GM21390 (cell line): ENCODE results near the gene CLDN9.

Source experiments
- ATAC-seq: cut with Tn5 transposase; IDR thresholded peaks from one replicate; pipeline ENCODE4 v1.9.1; 2021; ENCODE audit not compliant: unreplicated experiment

Gene CLDN9

GRCh38 chr16:3012828-3013420, at the start of gene CLDN9:
Gene CLDN9, plus strand, starts transcription at chr16:3012923. Its CDS starts 440 bp downstream, at chr16:3013363.
- no peak for ATAC-seq

GRCh38 chr16:2963074-2963722, 49.5 kb upstream of the CLDN9 start:
- ATAC-seq: no peak

DNA sequence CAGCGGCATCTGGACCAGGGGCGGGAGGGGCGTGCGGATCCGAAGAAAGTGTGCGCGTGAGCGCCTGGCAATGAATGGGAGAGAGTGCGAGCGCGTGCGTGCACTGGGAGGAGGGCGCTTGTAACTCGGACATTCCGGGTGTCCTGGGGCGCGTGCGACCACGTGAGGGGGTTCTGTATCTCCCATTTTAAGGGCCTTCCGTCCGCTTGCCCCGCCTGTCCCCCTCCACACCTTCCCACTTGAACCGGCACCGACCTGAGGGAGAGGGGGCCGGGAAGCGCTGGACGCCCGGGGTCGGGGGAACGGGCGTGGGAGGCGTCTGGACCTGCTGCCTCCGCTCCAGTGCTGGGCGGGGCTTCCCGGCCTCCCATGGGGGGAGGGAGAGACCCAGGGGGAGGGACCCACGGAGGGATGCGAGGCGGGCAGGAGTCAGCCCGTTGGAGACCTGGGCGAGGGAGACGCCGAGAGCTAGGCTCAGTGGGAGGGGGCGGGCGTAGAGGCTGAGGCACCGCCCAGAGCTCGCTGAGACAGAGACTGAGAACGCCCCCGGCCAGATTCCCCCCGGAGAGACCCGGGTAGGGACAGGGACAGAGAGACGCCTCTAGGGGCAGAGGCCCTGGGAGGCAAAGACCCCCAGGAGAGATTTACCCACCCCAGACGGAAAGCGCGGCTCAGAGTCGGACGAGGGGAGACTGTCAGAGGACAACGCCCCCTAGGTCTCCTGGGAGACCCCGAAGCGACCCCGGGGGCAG, 48.8 kb upstream of the CLDN9 start, which contains the start of gene KREMEN2:
KREMEN2 (plus strand) TSS at position 553 of the 752 bp plus-strand sequence. CDS start 246 bp downstream, outside the sequence.
- no peak for ATAC-seq

GRCh38 chr16:2964475-2965336, 48.0 kb upstream of the CLDN9 start:
- no peak for ATAC-seq

DNA sequence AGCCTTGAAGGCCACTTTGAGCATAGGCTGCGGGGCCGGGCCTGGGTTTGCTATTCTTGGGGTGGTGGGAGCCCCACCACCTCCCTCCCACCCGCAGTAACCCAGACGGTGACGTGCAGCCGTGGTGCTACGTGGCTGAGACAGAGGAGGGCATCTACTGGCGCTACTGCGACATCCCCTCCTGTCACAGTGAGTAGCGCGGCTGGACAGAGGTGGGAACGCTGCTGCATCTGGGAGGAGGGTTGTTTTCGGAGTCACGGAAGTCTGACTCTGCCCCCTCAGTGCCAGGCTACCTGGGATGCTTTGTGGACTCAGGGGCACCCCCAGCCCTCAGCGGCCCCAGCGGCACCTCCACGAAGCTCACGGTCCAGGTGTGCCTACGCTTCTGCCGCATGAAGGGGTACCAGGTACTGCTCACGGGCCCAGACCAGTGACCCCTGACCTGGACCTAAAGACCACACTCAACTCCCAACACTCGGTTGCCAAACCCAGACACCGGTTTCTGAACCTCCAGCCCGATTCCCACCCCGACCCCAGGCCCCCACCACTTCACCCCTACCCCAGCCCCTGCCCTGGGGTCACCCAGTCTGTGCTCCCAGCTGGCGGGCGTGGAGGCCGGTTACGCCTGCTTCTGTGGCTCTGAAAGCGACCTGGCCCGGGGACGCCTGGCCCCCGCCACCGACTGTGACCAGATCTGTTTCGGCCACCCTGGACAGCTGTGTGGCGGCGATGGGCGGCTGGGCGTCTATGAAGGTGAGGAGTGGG, 46.5 kb upstream of the CLDN9 start:
- ATAC-seq: no peak

- no peak for ATAC-seq
Measured at GRCh38 chr16:2966808-2967191, 45.9 kb upstream of the CLDN9 start.

DNA sequence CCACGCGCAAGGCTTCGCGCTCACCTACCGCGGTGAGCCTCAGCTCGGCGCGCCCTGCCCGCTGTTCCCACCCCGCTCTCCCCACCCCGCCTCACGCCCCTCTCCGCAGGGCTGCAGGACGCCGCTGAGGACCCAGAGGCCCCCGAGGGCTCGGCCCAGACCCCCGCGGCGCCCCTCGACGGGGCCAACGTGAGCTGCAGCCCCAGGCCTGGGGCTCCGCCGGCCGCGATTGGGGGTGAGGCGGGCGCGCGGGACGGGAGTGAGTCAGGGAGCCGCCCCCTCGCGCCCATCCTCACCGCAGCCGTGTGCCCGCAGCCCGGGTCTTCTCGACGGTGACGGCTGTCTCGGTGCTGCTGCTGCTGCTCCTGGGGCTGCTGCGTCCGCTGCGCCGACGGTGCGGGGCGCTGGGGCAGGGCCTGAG, 45.5 kb upstream of the CLDN9 start:
- no peak for ATAC-seq

GRCh38 chr16:2967721-2968161, 45.0 kb upstream of the CLDN9 start:
- ATAC-seq: no peak

- no peak for ATAC-seq
Measured at GRCh38 chr16:2968368-2968737, 44.4 kb upstream of the CLDN9 start.

- peak; percentile 68 for ATAC-seq
Measured at GRCh38 chr16:2968738-2969544, 43.8 kb upstream of the CLDN9 start, which contains the start of gene PAQR4. Gene PAQR4, plus strand, starts transcription at chr16:2969348. Its CDS starts 327 bp downstream, at chr16:2969675.

- ATAC-seq: peak; percentile 31
Measured at GRCh38 chr16:2969545-2970521, 42.9 kb upstream of the CLDN9 start.

- no peak for ATAC-seq
Measured at GRCh38 chr16:2970563-2970962, 42.2 kb upstream of the CLDN9 start.

DNA sequence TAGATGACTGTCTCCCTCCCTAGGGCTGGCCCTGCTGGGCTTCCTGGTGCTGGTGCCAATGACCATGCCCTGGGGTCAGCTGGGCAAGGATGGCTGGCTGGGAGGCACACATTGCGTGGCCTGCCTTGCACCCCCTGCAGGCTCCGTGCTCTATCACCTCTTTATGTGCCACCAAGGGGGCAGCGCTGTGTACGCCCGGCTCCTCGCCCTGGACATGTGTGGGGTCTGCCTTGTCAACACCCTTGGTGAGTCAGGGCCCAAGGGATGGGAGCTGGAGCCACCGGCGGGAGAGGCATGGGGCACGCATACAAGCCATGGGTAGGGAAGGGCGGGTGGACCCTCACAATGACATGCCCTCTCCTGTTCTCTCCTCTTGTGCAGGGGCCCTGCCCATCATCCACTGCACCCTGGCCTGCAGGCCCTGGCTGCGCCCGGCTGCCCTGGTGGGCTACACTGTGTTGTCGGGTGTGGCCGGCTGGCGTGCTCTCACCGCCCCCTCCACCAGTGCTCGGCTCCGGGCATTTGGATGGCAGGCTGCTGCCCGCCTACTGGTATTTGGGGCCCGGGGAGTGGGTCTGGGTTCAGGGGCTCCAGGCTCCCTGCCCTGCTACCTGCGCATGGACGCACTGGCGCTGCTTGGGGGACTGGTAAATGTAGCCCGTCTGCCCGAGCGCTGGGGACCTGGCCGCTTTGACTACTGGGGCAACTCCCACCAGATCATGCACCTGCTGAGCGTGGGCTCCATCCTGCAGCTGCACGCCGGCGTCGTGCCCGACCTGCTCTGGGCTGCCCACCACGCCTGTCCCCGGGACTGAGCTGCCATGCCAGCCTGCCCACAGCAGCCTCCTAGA, 41.4 kb upstream of the CLDN9 start:
- ATAC-seq: no peak

DNA sequence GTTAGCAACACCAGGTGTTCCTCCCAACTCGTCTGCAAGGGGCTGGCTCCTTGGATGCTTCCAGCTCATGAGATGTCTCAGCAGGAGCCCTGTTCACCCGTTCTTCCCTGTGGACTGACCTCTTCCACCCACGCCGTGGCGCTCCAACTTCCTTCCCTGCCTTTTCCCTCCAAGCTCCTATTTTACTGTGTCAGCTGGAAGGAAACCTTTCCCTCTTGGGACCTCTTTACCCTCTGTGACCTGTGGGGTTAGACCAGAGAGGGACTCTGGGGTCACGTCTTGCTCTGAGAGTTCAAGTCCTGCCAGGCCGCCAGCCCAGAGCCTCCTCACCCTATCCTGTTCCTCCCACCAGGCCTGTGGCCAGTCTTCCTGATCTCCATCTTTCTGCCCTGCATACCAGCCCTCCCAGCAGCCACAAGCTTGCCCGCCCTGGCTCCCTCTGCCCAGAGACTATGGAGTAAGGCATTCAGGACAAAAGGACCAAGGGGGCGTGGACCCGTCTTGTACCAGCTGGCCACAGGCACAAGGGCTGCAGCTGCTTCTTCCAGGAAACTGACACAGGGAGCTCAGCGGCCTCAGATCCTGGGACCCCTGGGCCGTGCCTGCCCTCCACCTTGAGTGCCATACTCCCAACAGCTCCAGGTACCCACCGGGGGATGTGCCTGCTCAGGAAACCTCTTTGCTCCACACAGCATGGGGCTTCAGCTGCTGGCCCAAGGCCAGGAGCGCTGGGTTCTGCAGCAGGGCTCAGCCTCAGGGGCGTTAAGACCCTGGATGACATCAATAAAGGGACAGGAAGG, 40.5 kb upstream of the CLDN9 start:
- no peak for ATAC-seq

GRCh38 chr16:2973093-2973492, 39.6 kb upstream of the CLDN9 start:
- no peak for ATAC-seq

GRCh38 chr16:2973605-2974318, 39.0 kb upstream of the CLDN9 start:
- ATAC-seq: no peak
